H9 (cell line): ENCODE measurements around the gene NHS. TPM values are rescaled to one million over a fixed set of nuclear protein-coding genes. Genes with fewer than 3 reads are reported as not detected.

ENCODE experiments used
- DNase-seq: peaks from one replicate; pipeline ENCODE4 v3.0.0-alpha.2; 2017
- H2AFZ ChIP-seq: one replicate; pipeline ENCODE4 v1.6.1; 2013; ENCODE audit warnings: mild to moderate bottlenecking, low read length, control low read depth, moderate library complexity
- H2AK5ac ChIP-seq: 2 replicates; pipeline ENCODE4 v1.6.1; 2013; ENCODE audit warnings: low read length, control low read depth, mixed read lengths; ENCODE audit not compliant: insufficient read length
- H2BK120ac ChIP-seq: one replicate; pipeline ENCODE4 v1.6.1; 2013; ENCODE audit warnings: low read depth, mild to moderate bottlenecking, low read length, control low read depth, inconsistent platforms; ENCODE audit not compliant: poor library complexity, severe bottlenecking
- H2BK12ac ChIP-seq: 2 replicates; pipeline ENCODE4 v1.6.1; 2013; ENCODE audit warnings: low read length, control low read depth, mixed read lengths, low read depth; ENCODE audit not compliant: insufficient read length
- H2BK15ac ChIP-seq: 2 replicates; pipeline ENCODE4 v1.6.1; 2013; ENCODE audit warnings: low read depth, low read length, control low read depth
- H2BK20ac ChIP-seq: one replicate; pipeline ENCODE4 v1.6.1; 2013; ENCODE audit warnings: low read depth, mild to moderate bottlenecking, low read length, control low read depth, inconsistent platforms; ENCODE audit not compliant: poor library complexity, severe bottlenecking
- H2BK5ac ChIP-seq: 2 replicates; pipeline ENCODE4 v1.6.1; 2013; ENCODE audit warnings: low read length, control low read depth, mixed read lengths; ENCODE audit not compliant: insufficient read length
- H3K14ac ChIP-seq: 2 replicates; pipeline ENCODE4 v1.6.1; 2013; ENCODE audit warnings: low read length, control low read depth; ENCODE audit not compliant: insufficient read depth
- H3K18ac ChIP-seq: 2 replicates; pipeline ENCODE4 v1.6.1; 2013; ENCODE audit warnings: low read depth, mild to moderate bottlenecking, mixed read lengths, low read length, control low read depth; ENCODE audit not compliant: insufficient read length
- H3K23ac ChIP-seq: 2 replicates; pipeline ENCODE4 v1.6.1; 2013; ENCODE audit warnings: low read length, control low read depth, mixed read lengths, low read depth; ENCODE audit not compliant: insufficient read length
- H3K23me2 ChIP-seq: 2 replicates; pipeline ENCODE4 v1.6.1; 2013; ENCODE audit warnings: low read depth, mild to moderate bottlenecking, mixed read lengths, low read length, control low read depth; ENCODE audit not compliant: insufficient read length, poor library complexity, severe bottlenecking
- H3K27ac ChIP-seq: 2 replicates; pipeline ENCODE4 v1.5.1; 2013; ENCODE audit warnings: low read length, control low read depth, mixed read lengths, low read depth; ENCODE audit not compliant: insufficient read length
- H3K27me3 ChIP-seq: 2 replicates; pipeline ENCODE4 v1.6.1; 2013; ENCODE audit warnings: low read length, control low read depth, inconsistent platforms; ENCODE audit not compliant: insufficient read depth
- H3K4ac ChIP-seq: 2 replicates; pipeline ENCODE4 v1.6.1; 2013; ENCODE audit warnings: low read depth, mild to moderate bottlenecking, control low read depth, inconsistent platforms, low read length, moderate library complexity
- H3K4me1 ChIP-seq: 2 replicates; pipeline ENCODE4 v1.6.1; 2013; ENCODE audit warnings: low read length, control low read depth, inconsistent platforms; ENCODE audit not compliant: insufficient read depth
- H3K4me2 ChIP-seq: 2 replicates; pipeline ENCODE4 v1.6.1; 2013; ENCODE audit warnings: low read length, control low read depth, mixed read lengths; ENCODE audit not compliant: insufficient read length, insufficient read depth
- H3K56ac ChIP-seq: 2 replicates; pipeline ENCODE4 v1.6.1; 2013; ENCODE audit warnings: low read depth, mild to moderate bottlenecking, mixed read lengths, low read length, control low read depth; ENCODE audit not compliant: insufficient read length
- H3K79me1 ChIP-seq: 2 replicates; pipeline ENCODE4 v1.6.1; 2013; ENCODE audit warnings: low read depth, mild to moderate bottlenecking, moderate library complexity, low read length, control low read depth, inconsistent platforms; ENCODE audit not compliant: insufficient read depth, poor library complexity, severe bottlenecking
- H3K79me2 ChIP-seq: 2 replicates; pipeline ENCODE4 v1.6.1; 2013; ENCODE audit warnings: low read length, control low read depth, inconsistent platforms; ENCODE audit not compliant: insufficient read depth
- H3K9ac ChIP-seq: 2 replicates; pipeline ENCODE4 v1.6.1; 2013; ENCODE audit warnings: low read length, control low read depth, mixed read lengths; ENCODE audit not compliant: insufficient read length; ENCODE audit errors: extremely low read depth
- H3K9me3 ChIP-seq: one replicate; pipeline ENCODE4 v1.6.1; 2013; ENCODE audit warnings: low read depth, low read length, inconsistent platforms; ENCODE audit not compliant: control insufficient read depth
- H3T11ph ChIP-seq: one replicate; pipeline ENCODE4 v1.6.1; 2013; ENCODE audit warnings: mild to moderate bottlenecking, low read length, control low read depth, inconsistent platforms
- H4K20me1 ChIP-seq: one replicate; pipeline ENCODE4 v1.6.1; 2013; ENCODE audit not compliant: control insufficient read depth, insufficient read length, insufficient read depth
- H4K5ac ChIP-seq: 2 replicates; pipeline ENCODE4 v1.6.1; 2013; ENCODE audit warnings: low read depth, mild to moderate bottlenecking, mixed read lengths, low read length, control low read depth; ENCODE audit not compliant: insufficient read length
- H4K8ac ChIP-seq: replicated peaks from 2 replicates; pipeline ENCODE4 v1.6.1; 2013; ENCODE audit warnings: low read length, control low read depth, mixed read lengths, low read depth; ENCODE audit not compliant: insufficient read length
- H4K91ac ChIP-seq: 2 replicates; pipeline ENCODE4 v1.6.1; 2013; ENCODE audit warnings: low read depth, mild to moderate bottlenecking, moderate library complexity, mixed read lengths, low read length, control low read depth; ENCODE audit not compliant: insufficient read length
- H3K27ac Mint-ChIP-seq, 3 experiments: 2 replicates in 2 of 3; 3 replicates in 1 of 3; pipeline ENCODE4 v1.8.0; 2020 to 2021; ENCODE audit warnings: mixed read lengths in 3 of 3, mild to moderate bottlenecking in 1 of 3, moderate library complexity in 1 of 3
- H3K27me3 Mint-ChIP-seq: 2 replicates; pipeline ENCODE4 v1.8.0; 2021; ENCODE audit warnings: low read depth, mild to moderate bottlenecking, moderate library complexity, mixed read lengths
- H3K36me3 Mint-ChIP-seq, 3 experiments: 2 replicates in 2 of 3; 3 replicates in 1 of 3; pipeline ENCODE4 v1.8.0; 2020 to 2021; ENCODE audit warnings: low read depth in 3 of 3, mixed read lengths in 3 of 3; ENCODE audit not compliant: insufficient read depth in 1 of 3
- H3K4me1 Mint-ChIP-seq, 2 experiments: 2 replicates each; pipeline ENCODE4 v1.8.0; 2020; ENCODE audit warnings: mixed read lengths in 2 of 2
- H3K4me3 Mint-ChIP-seq, 2 experiments: 2 replicates in 1 of 2; 3 replicates in 1 of 2; pipeline ENCODE4 v1.8.0; 2020 to 2021; ENCODE audit warnings: mild to moderate bottlenecking in 2 of 2, mixed read lengths in 2 of 2, moderate library complexity in 1 of 2
- H3K9me3 Mint-ChIP-seq, 2 experiments: 2 replicates in 1 of 2; 3 replicates in 1 of 2; pipeline ENCODE4 v1.8.0; 2020; ENCODE audit warnings: mild to moderate bottlenecking in 2 of 2, mixed read lengths in 2 of 2, moderate library complexity in 1 of 2
- CTCF ChIP-seq: fragments of 200-600 bp; sonication (generic); conservative IDR thresholded peaks from 3 replicates; pipeline ENCODE4 v1.8.0; 2021; ENCODE audit warnings: antibody characterized with exemption, mild to moderate bottlenecking
- WGBS: extraction: QIAGEN DNeasy Blood & Tissue Kit; methylation state at CpG from one replicate; pipeline ENCODE4 v1.1.7; 2013; ENCODE audit warnings: missing lambda C conversion rate, low lambda C conversion rate, mixed read lengths; ENCODE audit not compliant: insufficient read length; ENCODE audit errors: extremely low coverage; 5-methylcytosine and 5-hydroxymethylcytosine counted together
- total RNA-seq: library from RNA; stranded (reverse); gene quantifications from 2 replicates; pipeline ENCODE4 v1.2.1, GENCODE V29; 2021

Gene NHS
- total RNA-seq, 1 experiment from 2014 or later: 8.7 TPM

- Histone ChIP-seq H3K14ac (no peak overlapping the region), H4K91ac (no peak overlapping the region), H3K9ac (no peak overlapping the region), H2BK15ac (no peak overlapping the region), H2BK5ac (no peak overlapping the region), H4K8ac (no peak overlapping the region), H3K23me2 (no peaks in the 10 kb centered on the region), H3K18ac (no peak overlapping the region), H2AFZ (no peak overlapping the region), H3K9me3 (no peaks in the 10 kb centered on the region), H2BK120ac (no peak overlapping the region), H2AK5ac (no peak overlapping the region), H4K5ac (no peak overlapping the region), H3K4ac (no peak overlapping the region), H3K4me2 (no peak overlapping the region), H3K56ac (no peak overlapping the region), H3K23ac (no peak overlapping the region), H3K27ac (no peak overlapping the region), H2BK20ac (no peak overlapping the region), H3T11ph (no peak overlapping the region), H3K4me1 (peaks cover 8% of the 10 kb centered on the region; the same call in 1 of the 2 replicates), H3K27me3 (no peaks in the 10 kb centered on the region), H3K79me2 (no peaks in the 10 kb centered on the region), H3K79me1 (no peaks in the 10 kb centered on the region), H4K20me1 (no peaks in the 10 kb centered on the region), H2BK12ac (no peak overlapping the region)
- Mint-ChIP-seq H3K27me3 (no peaks in the 10 kb centered on the region; the same call in 1 of the 2 replicates), H3K4me1 (peaks cover 75 to 79% of the 10 kb centered on the region in 2 experiments), H3K36me3 (no peaks in the 10 kb centered on the region; a peak in 2 of 7 replicates), H3K27ac (no peak overlapping the region), H3K4me3 (no peak overlapping the region), H3K9me3 (no peaks in the 10 kb centered on the region)
- WGBS: no CpG with 5 or more reads among the region's 5 CpGs
- no peak for DNase-seq
- TF ChIP-seq CTCF: no peak
Measured at GRCh38 chrX:17552044-17552650, 177.1 kb downstream of the NHS start.
